GM19324 (cell line): ENCODE measurements around the gene WAC.
A peak's percentile ranks its signal among the peaks of the same experiment; 100 is the strongest.
"Not testable (repeated sequence)": the region's sequence is repeated elsewhere in the genome, so short reads cannot be mapped to it uniquely, and the experiment has no call there.

Source experiments
- ATAC-seq: cut with Tn5 transposase; IDR thresholded peaks from one replicate; pipeline ENCODE4 v1.9.1; 2021; ENCODE audit warnings: mild to moderate bottlenecking, moderate library complexity; ENCODE audit not compliant: unreplicated experiment, low FRiP score

WAC gene

GRCh38 chr10:28652703-28653102, 119.8 kb downstream of the WAC start:
- ATAC-seq, result no peak

GRCh38 chr10:28658824-28659223, 125.9 kb downstream of the WAC start:
- ATAC-seq, result not testable (repeated sequence)

- ATAC-seq, result no peak
These were observed 128.1 kb downstream of the WAC start for GRCh38 chr10:28661035-28661434.

- peak; percentile 63 for ATAC-seq
These were observed 130.9 kb downstream of the WAC start for GRCh38 chr10:28663576-28664368.

GRCh38 chr10:28664369-28664740, 131.4 kb downstream of the WAC start:
- ATAC-seq, result no peak

- no peak for ATAC-seq
These were observed 134.0 kb downstream of the WAC start for GRCh38 chr10:28666751-28667467.

GRCh38 chr10:28668363-28669226, 135.7 kb downstream of the WAC start:
- ATAC-seq, result no peak

- ATAC-seq, result no peak
These were observed 136.6 kb downstream of the WAC start for GRCh38 chr10:28669227-28670173.
